ENCODE measurements around the gene POLD3. TPM values are rescaled to one million over a fixed set of nuclear protein-coding genes. Genes with fewer than 3 reads are reported as not detected.

Gene POLD3
- total and polyA plus RNA-seq, 10 of the 15 experiments (the other 5 are each of a cell fraction or from before 2014, with no cell fraction given), result 23.8 to 63.7 (median 38.7) TPM

DNA sequence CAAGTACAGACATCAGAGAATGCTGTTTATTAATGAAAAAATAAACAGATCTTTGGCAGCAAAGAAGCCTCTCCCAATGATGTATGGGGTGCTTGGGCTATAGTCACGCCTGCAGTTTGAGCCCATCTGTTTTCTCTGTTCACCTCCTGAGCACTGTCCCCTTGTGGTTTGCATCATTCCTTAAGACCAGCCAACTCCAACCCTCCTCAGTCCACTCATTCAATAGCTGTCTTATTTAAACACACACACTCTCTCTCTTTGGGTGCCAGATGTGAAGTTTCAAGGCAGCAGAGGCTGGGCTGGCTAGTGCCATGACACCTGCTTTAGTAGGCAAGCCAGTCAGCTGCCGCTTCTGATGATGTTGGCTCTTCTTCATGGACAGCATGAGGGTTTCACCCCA lies 58.1 kb downstream of the POLD3 start:
- in situ Hi-C loops (cut with MboI) (no loop called here), intact Hi-C loops (cut with micrococcal nuclease; ENCODE audit: unreplicated experiment) (no loop called here)
- H3K4me1 ChIP-seq (ENCODE audit: control insufficient read depth, insufficient read depth, low read length), result no peaks in the 10 kb centered on the region
- H3K79me2 ChIP-seq (ENCODE audit: control insufficient read depth, insufficient read depth, low read length), result no peaks in the 10 kb centered on the region
- no peak for DNase-seq (ENCODE audit: low read depth, low spot score)
- WGBS (ENCODE audit: insufficient coverage, insufficient replicate concordance, low lambda C conversion rate, missing lambda C conversion rate), result 94% methylated on average over 2 of the region's 2 CpGs
- no peak for FAIRE-seq
- H3K9me3 ChIP-seq (replicated peaks; ENCODE audit: control insufficient read depth, insufficient read depth, low read length), result no peaks in the 10 kb centered on the region
- H3K4me2 ChIP-seq (ENCODE audit: control insufficient read depth, insufficient read depth), result no peak overlapping the region
- H3K4me3 ChIP-seq, result no peak overlapping the region
- no peak for ATAC-seq
- H3K9ac ChIP-seq (ENCODE audit: control insufficient read depth, insufficient read depth, low read length), result no peak overlapping the region
- ChIA-PET SMC1A (ENCODE audit: uncharacterized antibody, unreplicated experiment) (interaction anchor here (1.0 kb wide), 1 partner anchor 12 kb away, joined by 4 read pairs; no protein-coding TSS in a partner anchor), POLR2A (no interaction called here), CTCF (no interaction called here), RAD21 (ENCODE audit: unreplicated experiment) (no interaction called here)
- H4K20me1 ChIP-seq (ENCODE audit: control insufficient read depth, insufficient read depth), result no peaks in the 10 kb centered on the region
- no peaks in the 10 kb centered on the region for H3K27me3 ChIP-seq (replicated peaks in 1 of 2; ENCODE audit: control insufficient read depth in 2 of 2, insufficient read depth in 2 of 2, low read length in 1 of 2)
- peaks cover 0 to 8% of the 10 kb centered on the region in 2 experiments; a peak in 1 of 4 replicates for H3K36me3 ChIP-seq (ENCODE audit: control insufficient read depth in 2 of 2, insufficient read depth in 2 of 2, low read length in 1 of 2)
- no peak overlapping the region for H2AFZ ChIP-seq (ENCODE audit: control insufficient read depth, low read depth, low read length)
- H3K27ac ChIP-seq (ENCODE audit: control insufficient read depth, insufficient read depth), result no peak overlapping the region
- TF ChIP-seq SMARCA5 (IDR thresholded peaks at IDR 0.05) (no peak), CBX5 (IDR thresholded peaks at IDR 0.05; ENCODE audit: low read depth) (no peak), MYC (IDR thresholded peaks at IDR 0.05; ENCODE audit: insufficient read depth, insufficient read length, insufficient replicate concordance, low read length, severe bottlenecking) (no peak), FOXM1 (IDR thresholded peaks at IDR 0.05; ENCODE audit: low read depth, low read length) (no peak), KLF5 (IDR thresholded peaks at IDR 0.05; ENCODE audit: partially characterized antibody) (no peak), NR2F1 (conservative IDR thresholded peaks at IDR 0.05) (no peak), HDAC2 (IDR thresholded peaks at IDR 0.05) (no peak), RBBP5 (conservative IDR thresholded peaks at IDR 0.05) (no peak), CHD2 (IDR thresholded peaks at IDR 0.05; ENCODE audit: borderline replicate concordance, low read depth, low read length) (no peak)
- TF ChIP-seq, protein P1, sequence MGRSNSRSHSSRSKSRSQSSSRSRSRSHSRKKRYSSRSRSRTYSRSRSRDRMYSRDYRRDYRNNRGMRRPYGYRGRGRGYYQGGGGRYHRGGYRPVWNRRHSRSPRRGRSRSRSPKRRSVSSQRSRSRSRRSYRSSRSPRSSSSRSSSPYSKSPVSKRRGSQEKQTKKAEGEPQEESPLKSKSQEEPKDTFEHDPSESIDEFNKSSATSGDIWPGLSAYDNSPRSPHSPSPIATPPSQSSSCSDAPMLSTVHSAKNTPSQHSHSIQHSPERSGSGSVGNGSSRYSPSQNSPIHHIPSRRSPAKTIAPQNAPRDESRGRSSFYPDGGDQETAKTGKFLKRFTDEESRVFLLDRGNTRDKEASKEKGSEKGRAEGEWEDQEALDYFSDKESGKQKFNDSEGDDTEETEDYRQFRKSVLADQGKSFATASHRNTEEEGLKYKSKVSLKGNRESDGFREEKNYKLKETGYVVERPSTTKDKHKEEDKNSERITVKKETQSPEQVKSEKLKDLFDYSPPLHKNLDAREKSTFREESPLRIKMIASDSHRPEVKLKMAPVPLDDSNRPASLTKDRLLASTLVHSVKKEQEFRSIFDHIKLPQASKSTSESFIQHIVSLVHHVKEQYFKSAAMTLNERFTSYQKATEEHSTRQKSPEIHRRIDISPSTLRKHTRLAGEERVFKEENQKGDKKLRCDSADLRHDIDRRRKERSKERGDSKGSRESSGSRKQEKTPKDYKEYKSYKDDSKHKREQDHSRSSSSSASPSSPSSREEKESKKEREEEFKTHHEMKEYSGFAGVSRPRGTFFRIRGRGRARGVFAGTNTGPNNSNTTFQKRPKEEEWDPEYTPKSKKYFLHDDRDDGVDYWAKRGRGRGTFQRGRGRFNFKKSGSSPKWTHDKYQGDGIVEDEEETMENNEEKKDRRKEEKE (IDR thresholded peaks at IDR 0.05), result no peak
- BruUV-seq (replicated peaks), result no TSS peak
